Cortex of kidney (tissue), 1 donor: ENCODE measurements around the gene HIRIP3.
"Not testable (repeated sequence)": the region's sequence is repeated elsewhere in the genome, so short reads cannot be mapped to it uniquely, and the experiment has no call there.

Experiments used
- DNase-seq: peaks from one replicate; lab custom pipeline; 2025; lab: John Stamatoyannopoulos, UW

HIRIP3 gene, protein sequence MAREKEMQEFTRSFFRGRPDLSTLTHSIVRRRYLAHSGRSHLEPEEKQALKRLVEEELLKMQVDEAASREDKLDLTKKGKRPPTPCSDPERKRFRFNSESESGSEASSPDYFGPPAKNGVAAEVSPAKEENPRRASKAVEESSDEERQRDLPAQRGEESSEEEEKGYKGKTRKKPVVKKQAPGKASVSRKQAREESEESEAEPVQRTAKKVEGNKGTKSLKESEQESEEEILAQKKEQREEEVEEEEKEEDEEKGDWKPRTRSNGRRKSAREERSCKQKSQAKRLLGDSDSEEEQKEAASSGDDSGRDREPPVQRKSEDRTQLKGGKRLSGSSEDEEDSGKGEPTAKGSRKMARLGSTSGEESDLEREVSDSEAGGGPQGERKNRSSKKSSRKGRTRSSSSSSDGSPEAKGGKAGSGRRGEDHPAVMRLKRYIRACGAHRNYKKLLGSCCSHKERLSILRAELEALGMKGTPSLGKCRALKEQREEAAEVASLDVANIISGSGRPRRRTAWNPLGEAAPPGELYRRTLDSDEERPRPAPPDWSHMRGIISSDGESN

DNA sequence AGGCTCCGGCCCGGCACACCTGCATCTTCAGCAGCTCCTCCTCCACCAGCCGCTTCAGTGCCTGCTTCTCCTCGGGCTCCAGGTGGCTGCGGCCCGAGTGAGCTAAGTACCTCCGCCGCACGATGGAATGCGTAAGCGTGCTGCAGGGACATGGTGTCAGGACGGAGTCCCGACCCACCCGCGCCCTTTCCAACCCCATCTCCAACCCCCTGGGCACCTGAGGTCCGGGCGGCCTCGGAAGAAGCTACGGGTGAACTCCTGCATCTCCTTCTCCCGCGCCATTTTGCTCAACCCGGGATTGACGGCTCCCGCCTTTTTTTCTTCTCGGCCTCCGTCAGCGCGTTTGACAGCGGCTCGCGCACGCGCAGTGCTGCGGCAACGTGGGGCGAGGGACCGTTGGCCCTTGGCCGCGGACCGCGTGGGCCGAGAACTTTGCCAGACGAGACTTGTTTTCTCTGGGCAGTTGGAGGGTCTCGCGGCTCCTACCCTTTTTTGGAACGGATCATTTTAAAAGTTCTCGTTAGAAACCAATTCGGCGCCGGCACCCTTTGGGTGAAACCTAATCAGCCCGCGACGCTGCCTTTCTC, at the start of gene HIRIP3:
Gene HIRIP3, minus strand, starts transcription at position 294 of the 587 bp plus-strand sequence. Its CDS starts 12 bp downstream, at position 282.
- DNase-seq = peak; percentile 36

DNA sequence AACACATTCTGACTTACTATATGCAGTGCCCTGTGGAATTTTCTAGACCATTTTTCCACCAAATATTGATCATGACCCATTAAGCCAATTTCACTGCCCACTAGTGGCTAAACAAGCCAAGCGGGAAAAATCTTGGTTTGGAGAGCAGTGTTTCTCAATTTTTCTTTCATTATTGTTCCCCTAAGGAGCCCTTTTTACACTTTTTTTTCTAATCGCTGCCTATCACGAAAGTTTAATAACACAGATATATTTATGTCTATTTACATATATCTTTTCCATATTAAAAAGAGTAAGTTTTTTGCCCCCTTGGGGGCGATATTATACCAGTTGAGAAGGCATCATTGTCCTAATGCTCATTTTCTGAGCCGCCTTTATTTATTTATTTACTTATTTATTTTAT, 46.4 kb upstream of the HIRIP3 start:
- DNase-seq = no peak

DNA sequence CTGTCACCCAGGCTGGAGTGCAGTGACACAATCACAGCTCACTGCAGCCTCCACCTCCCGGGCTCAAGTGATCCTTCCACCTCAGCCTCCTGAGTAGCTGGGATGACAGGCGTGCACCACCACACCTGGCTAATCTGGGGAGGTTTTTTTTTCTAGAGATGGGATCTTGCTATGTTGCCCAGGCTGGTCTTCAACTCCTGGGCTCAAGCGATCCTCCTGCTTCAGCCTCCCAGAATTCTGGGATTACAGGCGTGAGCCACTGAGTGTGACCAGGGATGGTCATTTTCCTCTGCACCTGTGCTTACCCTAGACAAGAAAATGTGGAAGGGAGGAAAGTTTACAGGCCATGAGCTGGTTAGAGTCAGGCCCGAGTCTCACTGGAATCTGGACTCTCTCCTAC, 45.3 kb upstream of the HIRIP3 start:
- DNase-seq = not testable (repeated sequence)

DNA sequence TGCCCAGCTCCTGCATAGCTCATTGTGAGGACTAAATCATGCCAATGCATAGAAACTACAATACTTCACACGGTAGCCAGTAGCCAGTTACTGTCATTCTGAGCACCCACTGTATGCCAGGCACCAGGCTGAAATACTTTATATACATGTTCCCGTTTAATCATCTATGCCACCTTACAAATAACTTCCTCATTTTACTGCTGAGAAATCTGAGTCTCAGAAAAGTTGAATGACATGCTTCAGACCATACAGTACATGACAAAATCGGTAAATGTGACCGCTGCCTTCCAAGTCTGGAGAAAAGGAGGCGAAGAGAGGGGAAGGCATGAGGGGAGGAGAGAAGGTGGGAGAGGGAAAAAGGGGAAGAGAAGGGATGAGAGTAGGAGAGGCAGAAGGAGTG, 44.8 kb upstream of the HIRIP3 start:
- DNase-seq = no peak

DNA sequence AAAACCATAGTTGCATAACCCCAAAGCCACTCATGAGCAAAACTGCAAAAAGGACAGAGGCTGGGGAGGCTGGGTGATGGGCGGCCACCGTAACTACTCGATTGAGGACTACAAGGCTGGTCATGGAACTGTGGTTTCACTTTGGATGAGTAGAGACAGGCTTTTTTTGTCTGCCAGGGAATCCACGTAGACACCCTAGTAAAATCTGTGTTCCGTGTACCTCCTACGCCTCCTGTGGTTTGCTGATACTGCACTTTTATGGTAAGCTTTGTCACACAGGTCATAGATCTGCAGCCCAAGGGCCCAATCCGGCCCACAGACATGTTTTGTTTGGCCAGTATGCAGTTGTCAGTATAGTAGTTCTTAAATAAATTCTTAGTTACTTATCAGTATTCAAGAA, 37.9 kb upstream of the HIRIP3 start:
- DNase-seq = no peak

DNA sequence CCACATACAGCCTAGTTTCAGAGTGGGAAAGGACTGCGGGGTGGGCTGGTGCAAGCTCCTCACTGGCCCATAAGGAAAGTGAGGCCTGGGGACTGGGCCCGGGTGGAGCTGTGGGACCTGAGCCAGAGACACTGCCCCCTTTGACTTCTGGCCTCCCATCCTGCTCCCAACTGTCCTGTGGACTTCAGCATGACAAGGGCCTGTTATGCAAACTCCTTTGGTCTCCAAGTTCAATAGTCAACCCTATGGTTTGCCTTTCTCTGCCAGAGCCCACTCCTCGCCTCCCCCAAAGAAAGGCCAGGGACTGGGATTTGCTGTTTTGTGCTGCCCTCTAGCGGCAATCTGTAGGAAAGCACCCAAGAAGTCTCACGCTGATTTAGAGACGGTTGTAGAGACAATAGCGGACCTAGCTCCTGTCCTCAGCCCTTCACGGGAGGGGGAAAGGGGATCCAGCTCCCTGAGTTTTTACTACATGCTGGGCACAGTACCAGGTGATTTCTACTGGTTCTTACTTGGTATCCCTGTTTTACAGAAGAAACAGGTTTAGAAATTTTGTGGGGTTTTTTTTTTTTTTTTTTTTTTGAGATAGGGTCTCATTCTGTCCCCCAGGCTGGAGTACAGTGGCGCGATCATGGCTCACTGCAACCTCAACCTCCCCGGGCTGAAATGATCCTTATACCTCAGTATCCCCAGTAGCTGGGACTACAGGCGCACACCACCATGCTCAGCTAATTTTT, 36.8 kb upstream of the HIRIP3 start:
- DNase-seq = no peak

DNA sequence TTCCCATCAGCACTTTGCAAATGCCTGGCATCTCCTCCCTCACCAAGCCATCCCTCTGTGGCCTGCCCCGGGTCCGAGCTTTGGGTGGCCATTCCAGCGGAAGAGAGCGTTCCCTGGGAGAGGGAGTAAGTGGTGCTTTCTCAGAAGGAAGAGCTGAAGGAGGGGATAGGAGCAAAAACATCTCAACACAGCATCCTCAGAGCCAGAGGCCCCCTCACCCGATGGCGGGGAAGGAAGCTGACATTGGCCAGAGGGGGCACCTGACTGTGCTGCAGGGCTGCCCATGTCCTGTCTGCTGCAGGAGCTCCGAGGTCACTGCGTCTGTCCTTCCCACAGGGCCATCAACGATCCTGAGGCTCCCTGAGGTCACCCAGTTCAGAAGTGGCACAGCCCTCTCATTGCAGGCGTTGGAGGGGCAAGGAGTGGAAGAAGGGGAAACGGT, 36.1 kb upstream of the HIRIP3 start:
- no peak for DNase-seq

DNA sequence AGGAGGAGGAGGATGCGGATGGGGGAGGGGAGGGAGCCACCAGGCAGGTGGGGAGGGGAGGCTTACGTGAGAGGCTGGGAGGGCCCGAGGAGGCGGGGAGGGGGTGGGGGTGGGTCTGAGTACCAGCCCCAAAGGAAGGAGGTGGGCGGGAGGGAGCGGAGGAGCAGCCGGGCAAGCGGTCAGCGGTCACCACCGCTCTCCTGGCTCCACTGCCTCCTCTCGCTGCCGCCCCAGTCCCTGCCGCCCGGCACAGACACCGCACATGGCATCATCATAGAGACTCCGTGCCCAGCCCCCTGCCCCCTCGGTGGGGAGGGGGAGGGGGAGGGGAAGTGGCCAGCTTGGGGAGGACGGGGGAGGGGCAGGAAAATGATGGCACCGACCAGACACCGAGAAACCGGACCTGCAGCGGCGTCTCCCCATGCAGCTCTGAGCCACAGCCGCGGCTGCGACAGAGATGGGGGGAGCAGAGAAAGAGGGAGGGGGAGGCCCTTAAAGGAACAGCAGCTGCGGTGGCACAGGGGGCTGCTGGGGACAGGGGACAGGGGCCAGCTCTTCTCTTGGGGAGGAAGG, 35.5 kb upstream of the HIRIP3 start, which contains the start of gene TLCD3B:
Gene TLCD3B, minus strand, starts transcription at position 431 of the 573 bp plus-strand sequence. CDS start 744 bp downstream, outside the sequence.
- no peak for DNase-seq

DNA sequence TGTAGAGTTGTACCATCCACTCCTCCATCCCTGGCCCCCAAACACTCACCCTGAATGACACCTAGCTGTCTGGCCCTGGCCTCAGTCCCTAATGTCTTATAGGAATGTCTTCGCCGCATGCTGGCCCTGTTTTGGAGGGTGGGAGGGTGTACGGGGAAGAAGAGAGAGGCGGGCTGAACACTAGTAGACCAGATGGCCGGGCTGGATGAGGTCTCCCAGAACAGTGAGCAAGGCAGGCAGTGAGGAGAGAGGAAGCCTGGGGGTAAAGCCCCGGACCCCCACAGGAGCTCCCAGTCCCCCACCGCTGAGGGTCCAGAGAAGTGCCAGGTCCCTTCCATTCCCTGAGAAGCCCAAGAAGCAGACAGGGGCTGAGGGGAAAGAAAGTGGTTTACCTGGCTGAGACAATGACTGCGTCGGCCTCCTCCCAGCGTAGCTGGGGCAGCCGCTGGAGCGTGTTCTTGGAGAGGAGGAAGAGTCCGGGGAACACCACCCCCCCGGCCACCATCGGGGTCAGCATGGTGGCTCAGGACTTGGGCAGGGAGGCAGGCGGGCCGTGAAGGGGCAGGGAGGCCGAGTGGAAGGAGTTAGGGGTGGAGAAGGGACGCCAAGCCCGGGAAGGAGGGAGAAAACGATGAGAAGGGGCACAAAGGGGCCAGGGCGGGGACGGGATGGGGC, 34.7 kb upstream of the HIRIP3 start:
- DNase-seq = no peak

DNA sequence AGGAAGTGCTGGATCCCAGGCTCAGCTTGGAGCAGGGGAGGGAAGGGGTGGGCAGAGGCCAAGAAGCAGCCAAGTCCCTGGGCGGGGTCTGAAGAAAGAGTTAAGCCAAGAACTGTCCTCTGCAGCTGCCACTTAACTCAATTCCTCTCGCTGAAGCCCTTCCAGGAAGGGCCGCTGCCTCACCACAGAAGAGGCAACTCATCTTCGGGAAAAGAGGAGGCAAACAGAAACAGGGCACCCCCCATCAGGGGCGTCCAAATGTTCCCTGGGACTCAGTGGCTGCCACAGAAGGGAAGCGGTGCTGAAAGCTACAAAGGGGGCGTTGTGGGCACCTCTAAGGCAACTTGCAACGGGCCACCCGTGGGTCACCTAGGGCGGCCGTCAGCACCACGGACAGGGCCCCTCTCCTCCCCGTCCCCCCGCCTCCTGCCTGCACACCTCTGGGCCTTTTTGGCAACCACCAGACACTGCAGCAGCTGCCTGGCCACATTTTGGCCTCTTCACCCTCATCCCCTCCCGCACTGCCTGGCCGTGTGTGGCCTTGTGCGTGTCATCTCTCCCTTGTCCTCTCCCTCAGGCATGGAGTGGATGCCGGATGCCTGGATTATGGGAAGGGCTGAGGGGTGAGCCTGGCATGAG, 33.1 kb upstream of the HIRIP3 start:
- no peak for DNase-seq

DNA sequence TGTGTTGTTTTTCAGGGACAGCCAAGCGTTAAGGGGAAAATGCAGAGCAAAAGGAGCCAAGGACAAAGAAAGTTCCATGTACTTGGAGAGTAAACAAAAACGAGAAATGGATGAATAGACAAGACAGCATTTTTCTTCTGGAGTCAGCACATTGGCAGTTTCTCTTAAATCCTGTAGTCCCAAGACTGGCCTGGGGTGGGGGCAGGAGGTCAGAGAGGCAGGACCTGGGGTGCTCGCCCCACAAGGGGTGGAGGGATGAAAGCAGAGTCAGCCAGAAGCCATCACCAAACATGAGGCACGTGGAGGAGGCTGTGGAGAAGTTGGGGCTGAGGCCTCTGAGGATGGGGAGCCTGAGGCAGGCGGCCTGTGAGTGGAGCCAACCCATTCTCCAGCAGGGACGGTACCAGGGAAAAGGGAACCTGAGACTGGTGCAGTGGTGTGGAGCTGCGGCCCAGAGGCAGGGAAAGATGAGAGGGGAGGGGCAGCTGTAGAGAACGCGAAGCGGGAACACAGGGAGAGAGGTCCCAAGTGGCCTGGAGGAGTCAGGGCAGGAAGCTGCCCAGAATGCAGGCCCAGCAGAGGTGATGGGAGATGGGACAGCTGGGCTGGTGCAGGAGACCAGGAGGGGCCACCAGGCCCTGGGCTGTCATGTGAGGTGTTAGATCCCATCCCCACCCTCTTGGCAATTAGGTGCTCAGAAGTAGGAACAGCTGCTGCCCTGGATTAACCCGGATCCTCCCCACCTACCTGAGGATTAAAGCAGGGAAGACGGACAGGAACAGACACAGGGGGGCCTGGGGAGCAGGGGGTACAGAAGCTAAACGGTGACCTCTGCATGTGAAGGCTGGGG, 32.4 kb upstream of the HIRIP3 start:
- DNase-seq = no peak

DNA sequence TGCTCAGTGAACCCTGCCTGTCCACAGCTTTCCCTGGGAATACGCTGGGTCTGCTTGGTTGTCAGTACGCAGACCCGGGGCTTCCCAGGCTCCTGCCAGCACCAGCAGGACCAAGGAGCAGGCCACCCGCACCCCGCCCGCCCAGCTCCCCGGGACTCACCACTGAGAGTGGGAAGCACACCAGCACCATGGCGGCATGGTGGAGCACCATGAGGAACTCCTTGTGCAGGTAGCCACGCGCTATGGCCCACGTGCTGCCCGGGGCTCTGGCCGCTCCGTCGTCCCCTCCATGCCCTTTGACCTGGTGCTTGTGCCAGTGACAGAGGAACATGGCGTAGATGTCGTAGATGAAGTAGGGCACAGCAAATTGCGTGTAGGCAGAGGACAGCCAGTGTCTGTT, 31.0 kb upstream of the HIRIP3 start:
- no peak for DNase-seq

DNA sequence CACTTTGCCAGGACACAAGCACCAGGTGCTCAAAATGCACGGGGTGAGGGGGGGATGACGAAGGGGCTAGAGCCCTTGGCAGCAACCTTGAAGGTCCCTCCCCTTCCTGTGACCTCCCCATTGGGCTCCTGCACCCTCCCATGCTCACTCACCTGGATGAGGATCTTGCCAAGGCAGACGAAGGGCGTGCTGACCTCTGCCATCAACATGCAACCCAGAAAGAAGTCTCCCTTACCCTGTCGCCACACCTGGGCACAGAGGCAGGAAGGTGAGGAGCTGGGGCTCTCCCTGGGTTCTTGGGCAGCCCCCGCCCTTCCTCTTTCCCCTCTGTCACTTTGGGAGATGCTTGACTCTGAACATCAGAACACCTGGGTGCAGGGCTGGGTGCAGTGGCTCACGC, 30.2 kb upstream of the HIRIP3 start:
- DNase-seq = no peak

DNA sequence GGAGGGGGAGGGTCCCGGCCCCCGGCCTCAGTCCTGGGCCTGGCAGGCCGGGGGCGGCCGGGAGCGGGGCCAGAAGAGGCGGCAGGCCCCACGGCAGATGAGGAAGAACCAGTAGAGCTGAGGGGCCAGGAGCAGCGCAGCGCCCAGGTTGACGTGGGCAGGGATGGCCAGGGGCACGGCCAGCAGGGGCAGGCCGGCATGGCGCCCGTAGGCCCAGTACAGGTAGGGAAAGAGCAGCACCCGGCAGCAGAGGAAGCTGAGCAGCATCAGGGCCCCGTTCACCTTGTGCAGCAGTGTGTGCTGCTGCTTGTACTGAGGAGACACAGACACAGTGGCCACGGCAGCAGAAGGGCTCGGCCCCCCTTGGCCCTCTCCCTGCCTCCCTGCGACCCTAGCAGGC, 29.7 kb upstream of the HIRIP3 start:
- DNase-seq = no peak

DNA sequence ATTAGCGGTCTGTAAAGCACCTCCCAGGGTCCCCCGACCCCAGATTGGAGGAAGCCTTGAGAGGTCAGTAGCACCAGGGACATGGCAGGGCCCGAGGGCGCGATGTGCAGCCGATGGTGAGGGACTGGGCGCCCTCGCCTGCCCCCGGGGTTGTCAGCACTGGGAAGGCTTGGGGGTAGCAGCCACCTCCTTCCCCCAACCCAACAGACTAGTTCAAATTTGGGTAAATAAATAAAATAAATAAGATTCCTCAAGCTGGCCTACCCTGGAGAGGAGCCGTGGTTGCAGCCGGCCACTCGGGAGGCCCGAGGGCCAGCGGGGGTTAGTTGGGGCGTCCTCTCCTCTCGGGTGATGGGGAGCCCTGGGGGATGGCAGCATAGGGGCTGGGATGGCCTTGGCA, 29.0 kb upstream of the HIRIP3 start:
- DNase-seq = no peak

DNA sequence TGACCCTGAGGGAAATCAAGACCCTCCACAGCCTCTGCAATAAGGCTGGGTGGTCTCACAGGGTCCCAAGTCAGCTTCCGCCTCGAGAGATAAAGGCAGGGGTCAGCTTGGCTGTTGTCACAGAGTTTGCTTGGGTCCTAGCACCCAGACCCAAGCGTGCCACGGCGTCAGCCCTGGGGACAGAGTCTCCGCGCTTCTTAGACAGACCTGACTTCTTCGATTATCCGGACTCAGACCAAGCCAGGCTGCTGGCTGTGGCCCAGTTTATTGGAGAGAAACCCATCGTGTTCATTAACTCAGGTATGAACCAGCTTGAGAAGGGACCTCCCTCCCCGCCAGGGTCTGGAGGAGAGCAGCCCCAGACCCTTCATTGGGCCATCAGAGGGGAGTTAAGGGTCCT, 28.2 kb upstream of the HIRIP3 start:
- DNase-seq = no peak

DNA sequence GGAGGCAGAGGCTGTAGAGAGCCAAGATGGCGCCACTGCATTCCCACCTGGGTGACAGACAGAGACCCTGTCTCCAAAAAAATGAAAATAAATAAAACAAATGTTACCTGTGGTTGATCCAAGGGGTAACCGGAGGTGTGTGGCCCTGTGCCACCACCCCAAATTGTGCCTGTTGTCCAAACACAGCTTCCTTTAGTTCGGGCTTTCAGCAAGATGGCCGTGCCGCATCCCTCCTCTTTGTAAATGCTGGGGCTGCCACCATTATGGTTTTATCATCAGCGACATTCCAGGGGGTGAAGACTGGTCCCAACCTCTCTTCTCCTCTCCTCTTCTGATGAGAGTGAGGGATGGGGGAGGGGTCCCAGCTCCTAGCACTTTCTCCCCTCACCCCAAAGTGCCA, 27.5 kb upstream of the HIRIP3 start, which contains the start of gene C16orf92:
Gene C16orf92, plus strand, starts transcription at position 312 of the 400 bp plus-strand sequence. CDS start 143 bp downstream, outside the sequence.
- DNase-seq = no peak

DNA sequence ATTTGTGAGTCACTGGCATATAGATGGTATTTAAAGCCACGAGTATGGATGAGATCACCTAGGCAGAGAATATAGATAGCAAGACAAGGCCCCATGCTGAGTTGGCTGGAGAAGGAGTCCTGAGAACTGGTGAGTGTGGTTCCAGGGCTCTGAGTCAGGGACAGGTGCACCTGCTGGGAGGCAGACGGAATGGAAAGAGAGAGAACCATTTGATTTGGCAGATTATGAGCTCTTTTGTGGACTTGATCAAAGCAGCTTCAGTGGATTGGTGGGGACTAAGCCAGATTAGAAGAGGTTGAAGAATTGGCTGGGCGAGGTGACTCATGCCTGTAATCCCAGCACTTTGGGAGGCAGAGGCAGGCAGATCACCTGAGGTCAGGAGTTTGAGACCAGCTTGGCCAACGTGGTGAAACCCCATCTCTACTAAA, 23.3 kb upstream of the HIRIP3 start:
- no peak for DNase-seq

DNA sequence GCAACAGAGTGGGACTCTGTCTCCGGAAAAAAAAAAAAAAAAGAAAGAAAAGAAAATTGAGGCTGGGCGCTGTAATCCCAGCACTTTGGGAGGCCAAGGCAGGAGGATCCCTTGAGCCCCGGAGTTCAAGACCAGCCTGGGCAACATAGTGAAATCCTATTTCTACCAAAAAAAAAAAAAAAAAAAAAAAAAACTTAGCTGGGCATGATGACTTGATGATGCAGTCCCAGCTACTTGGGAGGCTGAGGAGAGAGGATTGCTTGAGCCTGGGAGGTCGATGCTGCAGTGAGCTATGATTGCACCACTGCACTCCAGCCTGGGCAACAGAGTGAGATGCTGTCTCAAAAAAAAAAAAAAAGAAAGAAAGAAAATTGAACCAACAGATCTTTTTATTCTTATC, 22.5 kb upstream of the HIRIP3 start:
- not testable (repeated sequence) for DNase-seq

DNA sequence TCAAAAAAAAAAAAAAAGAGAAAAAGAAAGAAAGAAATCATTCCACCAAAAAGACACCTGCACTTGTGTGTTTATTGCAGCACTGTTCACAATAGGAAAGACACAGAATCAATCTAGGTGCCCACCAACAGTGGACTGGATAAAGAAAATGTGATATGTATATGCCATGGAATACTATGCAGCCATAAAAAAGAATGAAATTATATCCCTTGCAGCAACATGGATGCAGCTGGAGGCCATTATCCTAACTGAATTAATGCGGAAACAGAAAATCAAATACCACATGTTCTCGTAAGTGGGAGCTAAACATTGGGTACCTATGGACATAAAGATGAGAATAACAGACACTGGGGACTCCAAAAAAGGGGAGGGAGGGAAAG, 21.9 kb upstream of the HIRIP3 start:
- DNase-seq = no peak
